ENCODE results near the gene FOXRED1.

Gene FOXRED1

DNA sequence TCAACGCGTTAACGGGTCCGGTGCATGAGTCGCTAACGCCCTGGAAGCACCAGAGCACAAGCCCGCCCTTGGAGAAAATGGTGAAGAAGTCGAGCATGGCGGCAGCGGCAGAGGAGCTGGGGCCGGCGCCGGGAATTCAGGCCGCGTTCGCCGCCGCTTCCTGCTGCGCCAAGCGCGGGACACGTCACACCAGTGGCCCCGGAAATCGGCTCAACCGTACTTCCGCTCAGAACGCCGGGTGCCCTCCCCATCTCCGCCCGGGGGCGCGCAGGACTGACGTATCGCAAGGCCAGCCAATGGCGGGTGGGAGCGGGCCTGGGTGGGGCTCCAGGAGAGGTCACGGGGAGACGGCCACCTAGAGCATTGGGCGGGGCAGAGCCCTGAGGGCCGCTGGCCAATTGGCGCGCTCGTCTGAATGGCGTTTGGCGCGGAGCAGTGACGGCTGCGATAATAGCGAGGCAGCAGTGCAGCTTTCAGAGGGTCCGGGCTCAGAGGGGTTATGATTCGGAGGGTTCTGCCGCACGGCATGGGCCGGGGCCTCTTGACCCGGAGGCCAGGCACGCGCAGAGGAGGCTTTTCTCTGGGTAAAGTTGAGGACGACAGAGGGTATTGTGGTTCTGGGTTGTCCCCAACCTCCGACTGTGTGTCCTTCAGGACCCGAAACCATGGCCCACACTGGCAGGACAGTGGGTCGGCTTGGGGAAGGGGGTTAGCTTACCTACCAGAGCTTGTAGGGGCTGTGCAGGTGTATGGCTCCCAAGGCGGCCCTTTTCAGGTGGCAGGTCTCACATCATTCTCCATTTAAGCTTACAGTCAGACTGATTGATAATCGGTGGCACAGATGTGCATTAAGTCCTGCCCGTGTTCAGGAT lies at the start of gene FOXRED1, which contains the start of gene SRPRA:
FOXRED1 (plus strand) TSS at position 447 of the 872 bp plus-strand sequence; CDS start at position 500, 53 bp downstream.
SRPRA (minus strand) TSS at position 188 of the 872 bp plus-strand sequence; CDS start at position 97, 91 bp downstream.
- peaks cover 6% of the 10 kb centered on the region; the same call in 1 of the 2 replicates for H4K20me1 ChIP-seq (ENCODE audit: control insufficient read depth, insufficient read depth, low read depth, low read length)
- peaks cover 72% of the 10 kb centered on the region for H3K36me3 ChIP-seq (ENCODE audit: control insufficient read depth, low read length)
- no peaks in the 10 kb centered on the region for H3K9me2 ChIP-seq (replicated peaks; ENCODE audit: control insufficient read depth, low read length)
- H3K4me2 ChIP-seq (ENCODE audit: low read length) = peak within 1 kb of the TSS; percentile 95
- peaks cover 59% of the 10 kb centered on the region for H3K79me2 ChIP-seq (ENCODE audit: control insufficient read depth, low read length)
- no peaks in the 10 kb centered on the region for H3F3A ChIP-seq (ENCODE audit: control insufficient read depth, insufficient read depth)
- TF ChIP-seq, protein P1, sequence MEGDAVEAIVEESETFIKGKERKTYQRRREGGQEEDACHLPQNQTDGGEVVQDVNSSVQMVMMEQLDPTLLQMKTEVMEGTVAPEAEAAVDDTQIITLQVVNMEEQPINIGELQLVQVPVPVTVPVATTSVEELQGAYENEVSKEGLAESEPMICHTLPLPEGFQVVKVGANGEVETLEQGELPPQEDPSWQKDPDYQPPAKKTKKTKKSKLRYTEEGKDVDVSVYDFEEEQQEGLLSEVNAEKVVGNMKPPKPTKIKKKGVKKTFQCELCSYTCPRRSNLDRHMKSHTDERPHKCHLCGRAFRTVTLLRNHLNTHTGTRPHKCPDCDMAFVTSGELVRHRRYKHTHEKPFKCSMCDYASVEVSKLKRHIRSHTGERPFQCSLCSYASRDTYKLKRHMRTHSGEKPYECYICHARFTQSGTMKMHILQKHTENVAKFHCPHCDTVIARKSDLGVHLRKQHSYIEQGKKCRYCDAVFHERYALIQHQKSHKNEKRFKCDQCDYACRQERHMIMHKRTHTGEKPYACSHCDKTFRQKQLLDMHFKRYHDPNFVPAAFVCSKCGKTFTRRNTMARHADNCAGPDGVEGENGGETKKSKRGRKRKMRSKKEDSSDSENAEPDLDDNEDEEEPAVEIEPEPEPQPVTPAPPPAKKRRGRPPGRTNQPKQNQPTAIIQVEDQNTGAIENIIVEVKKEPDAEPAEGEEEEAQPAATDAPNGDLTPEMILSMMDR (IDR thresholded peaks at IDR 0.05; ENCODE audit: low read depth, low read length, poor library complexity, severe bottlenecking) = no peak
- no peak for TF ChIP-seq EZH2phosphoT487 (IDR thresholded peaks at IDR 0.05; ENCODE audit: borderline replicate concordance, low read length)
- H3K27me3 ChIP-seq (ENCODE audit: control insufficient read depth, low read length) = no peaks in the 10 kb centered on the region
- peak within 1 kb of the TSS; percentile 99 for H3K4me3 ChIP-seq (ENCODE audit: low read length)
- H3K27ac ChIP-seq (ENCODE audit: low read depth, low read length) = peak within 1 kb of the TSS; percentile 40
- H3K9me3 ChIP-seq (ENCODE audit: control insufficient read depth, insufficient read depth, low read length) = no peaks in the 10 kb centered on the region
- peaks cover 22% of the 10 kb centered on the region for H3K4me1 ChIP-seq (ENCODE audit: control insufficient read depth, low read length)

DNA sequence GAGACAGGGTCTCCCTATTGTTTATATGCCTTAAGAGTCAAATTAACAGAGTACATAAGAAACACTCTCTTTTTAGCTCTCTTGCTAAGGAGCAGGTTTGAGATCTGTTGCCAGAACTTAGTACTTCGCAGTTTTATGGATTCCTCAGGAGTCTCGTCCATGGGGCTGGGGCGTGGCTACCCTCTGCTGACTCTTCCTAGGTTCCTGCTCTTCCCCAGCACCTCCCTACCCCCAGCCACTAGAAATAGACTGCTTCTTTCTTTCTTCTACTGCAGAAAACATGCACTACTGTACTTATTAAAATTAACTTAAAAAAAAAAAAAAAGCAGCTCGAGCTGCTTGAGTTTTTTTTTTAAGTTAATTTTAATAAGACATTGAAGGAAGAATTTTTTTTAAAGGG lies 49.4 kb upstream of the FOXRED1 start:
- no peak overlapping the region for H3K4me3 ChIP-seq (ENCODE audit: low read length)
- H3K27me3 ChIP-seq (ENCODE audit: control insufficient read depth, low read length) = no peaks in the 10 kb centered on the region
- no peak overlapping the region for H3K27ac ChIP-seq (ENCODE audit: low read depth, low read length)
- 0 out of 2 replicates have a peak, but pooled peaks cover 3% of the 10 kb centered on the region for H4K20me1 ChIP-seq (ENCODE audit: control insufficient read depth, insufficient read depth, low read depth, low read length)
- no peaks in the 10 kb centered on the region for H3K36me3 ChIP-seq (ENCODE audit: control insufficient read depth, low read length)
- H3K9me2 ChIP-seq (replicated peaks; ENCODE audit: control insufficient read depth, low read length) = no peaks in the 10 kb centered on the region
- H3K79me2 ChIP-seq (ENCODE audit: control insufficient read depth, low read length) = peaks cover 73% of the 10 kb centered on the region
- no peak overlapping the region for H3K4me2 ChIP-seq (ENCODE audit: low read length)
- H3K9me3 ChIP-seq (ENCODE audit: control insufficient read depth, insufficient read depth, low read length) = no peaks in the 10 kb centered on the region
- TF ChIP-seq EZH2phosphoT487 (IDR thresholded peaks at IDR 0.05; ENCODE audit: borderline replicate concordance, low read length) = no peak
- TF ChIP-seq, protein P1 (IDR thresholded peaks at IDR 0.05; ENCODE audit: low read depth, low read length, poor library complexity, severe bottlenecking) = no peak
- peaks cover 13% of the 10 kb centered on the region for H3K4me1 ChIP-seq (ENCODE audit: control insufficient read depth, low read length)
- H3F3A ChIP-seq (ENCODE audit: control insufficient read depth, insufficient read depth) = no peaks in the 10 kb centered on the region

DNA sequence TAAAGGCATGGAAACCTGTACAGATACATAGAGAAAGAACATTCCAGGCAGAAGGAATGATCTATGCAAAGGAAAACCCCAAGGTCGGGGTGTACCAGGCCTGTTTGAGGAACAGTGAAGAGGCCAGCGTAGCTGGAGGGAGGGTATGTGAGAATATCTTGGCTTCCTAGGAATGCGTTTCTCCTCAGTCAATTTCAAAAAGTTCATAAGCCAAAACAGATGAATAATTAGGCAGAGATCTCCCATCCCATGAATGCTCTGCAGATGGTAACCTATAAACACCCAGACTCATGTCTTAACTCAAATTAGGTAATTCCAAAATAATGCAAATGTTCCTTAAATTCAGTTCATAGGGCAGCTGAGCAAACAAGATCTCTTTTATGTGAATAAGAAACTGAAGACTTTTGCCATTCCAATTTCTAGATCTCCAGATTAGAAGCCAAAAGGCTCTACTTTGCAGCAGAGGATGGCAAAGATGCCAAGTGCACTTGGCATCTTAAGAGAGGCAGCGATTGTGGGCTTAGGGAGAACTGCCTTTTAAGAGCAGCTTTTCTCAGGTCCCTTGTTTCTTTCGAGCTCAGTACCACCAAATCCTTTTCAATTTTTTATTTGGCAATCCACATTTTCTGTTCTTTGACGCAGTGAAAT lies 44.2 kb upstream of the FOXRED1 start:
- H3K79me2 ChIP-seq (ENCODE audit: control insufficient read depth, low read length) = peaks cover 35% of the 10 kb centered on the region
- H3K4me2 ChIP-seq (ENCODE audit: low read length) = no peak overlapping the region
- TF ChIP-seq EZH2phosphoT487 (IDR thresholded peaks at IDR 0.05; ENCODE audit: borderline replicate concordance, low read length) = no peak
- TF ChIP-seq, protein P1 (IDR thresholded peaks at IDR 0.05; ENCODE audit: low read depth, low read length, poor library complexity, severe bottlenecking) = no peak
- H3K4me1 ChIP-seq (ENCODE audit: control insufficient read depth, low read length) = no peaks in the 10 kb centered on the region
- no peaks in the 10 kb centered on the region for H3K36me3 ChIP-seq (ENCODE audit: control insufficient read depth, low read length)
- H4K20me1 ChIP-seq (ENCODE audit: control insufficient read depth, insufficient read depth, low read depth, low read length) = no peaks in the 10 kb centered on the region
- no peaks in the 10 kb centered on the region for H3K9me2 ChIP-seq (replicated peaks; ENCODE audit: control insufficient read depth, low read length)
- H3K27me3 ChIP-seq (ENCODE audit: control insufficient read depth, low read length) = no peaks in the 10 kb centered on the region
- no peaks in the 10 kb centered on the region for H3F3A ChIP-seq (ENCODE audit: control insufficient read depth, insufficient read depth)
- no peak overlapping the region for H3K4me3 ChIP-seq (ENCODE audit: low read length)
- no peaks in the 10 kb centered on the region for H3K9me3 ChIP-seq (ENCODE audit: control insufficient read depth, insufficient read depth, low read length)
- no peak overlapping the region for H3K27ac ChIP-seq (ENCODE audit: low read depth, low read length)

All from DOHH2 (cell line).